PC-9 (cell line): ENCODE data around the gene ODAD4. TPM values are rescaled to one million over a fixed set of nuclear protein-coding genes. Genes with fewer than 3 reads are reported as not detected.

Experiments used
- BruUV-seq: library from RNA; stranded (reverse); fragments of 400-500 nt; replicated peaks from 2 replicates; lab custom pipeline; 2021; lab: Mats Ljungman, UMichigan
- CTCF ChIA-PET: fragments of 300-600 bp; sonication (Branson Sonifier 250); formaldehyde crosslinking; loops from one replicate; lab custom pipeline; 2022; ENCODE audit warnings: antibody characterized with exemption; lab: Charles Lee
- POLR2A ChIA-PET: fragments of 300-600 bp; sonication (Branson Sonifier 250); formaldehyde crosslinking; loops from one replicate; lab custom pipeline; 2022; ENCODE audit warnings: antibody characterized with exemption; ENCODE audit not compliant: unreplicated experiment; lab: Charles Lee
- DNase-seq, 2 experiments: peaks; one replicate each; pipeline versions ENCODE4 v3.0.0 to v3.0.0-alpha.2; 2015 to 2022; ENCODE audit warnings: mixed read lengths in 1 of 2
- H2AFZ ChIP-seq: fragments of 200-600 bp; sonication (generic); 2 replicates; pipeline ENCODE4 v1.8.1; 2017; ENCODE audit warnings: antibody characterized with exemption
- H3F3A ChIP-seq: fragments of 200-600 bp; sonication (generic); 2 replicates; pipeline ENCODE4 v1.8.1; 2017; ENCODE audit warnings: antibody characterized with exemption, mild to moderate bottlenecking, low read depth; ENCODE audit not compliant: insufficient read depth
- H3K27ac ChIP-seq: fragments of 200-600 bp; sonication (generic); 2 replicates; pipeline ENCODE4 v1.6.1; 2016; ENCODE audit warnings: mixed run types
- H3K27me3 ChIP-seq: fragments of 200-600 bp; sonication (generic); 2 replicates; pipeline ENCODE4 v1.6.1; 2016; ENCODE audit warnings: low read depth, mixed run types; ENCODE audit not compliant: insufficient read depth
- H3K36me3 ChIP-seq: fragments of 200-600 bp; sonication (generic); 2 replicates; pipeline ENCODE4 v1.6.1; 2016; ENCODE audit warnings: low read depth, mixed run types
- H3K4me1 ChIP-seq: fragments of 200-600 bp; sonication (generic); replicated peaks from 2 replicates; pipeline ENCODE4 v1.6.1; 2016; ENCODE audit warnings: mixed run types; ENCODE audit not compliant: insufficient read depth
- H3K4me2 ChIP-seq: fragments of 200-600 bp; sonication (generic); 2 replicates; pipeline ENCODE4 v1.6.1; 2017; ENCODE audit warnings: mixed run types
- H3K4me3 ChIP-seq: fragments of 200-600 bp; sonication (generic); 2 replicates; pipeline ENCODE4 v1.6.1; 2016; ENCODE audit warnings: mixed run types
- H3K79me2 ChIP-seq: fragments of 200-600 bp; sonication (generic); 2 replicates; pipeline ENCODE4 v1.6.1; 2017; ENCODE audit warnings: low read depth, mixed run types
- H3K9me2 ChIP-seq: fragments of 200-600 bp; sonication (generic); 2 replicates; pipeline ENCODE4 v1.8.1; 2017; ENCODE audit warnings: mild to moderate bottlenecking; ENCODE audit not compliant: insufficient read depth
- H3K9me3 ChIP-seq: fragments of 200-600 bp; sonication (generic); 2 replicates; pipeline ENCODE4 v1.8.1; 2016; ENCODE audit warnings: low read depth; ENCODE audit not compliant: insufficient read depth
- H4K20me1 ChIP-seq: fragments of 200-600 bp; sonication (generic); 2 replicates; pipeline ENCODE4 v1.8.1; 2017; ENCODE audit not compliant: insufficient read depth
- EZH2 ChIP-seq: fragments of 200-600 bp; sonication (generic); IDR thresholded peaks from 2 replicates; pipeline ENCODE4 v1.8.0; 2017; ENCODE audit warnings: antibody characterized with exemption, low read depth
- intact Hi-C: fragments of 100-400 bp; cut with micrococcal nuclease; formaldehyde crosslinking; loops from one replicate; pipeline ENCODE4 v1.10.0; 2022; ENCODE audit not compliant: unreplicated experiment
- total RNA-seq: library from RNA; stranded (reverse); gene quantifications from 2 replicates; pipeline ENCODE4 v1.2.3, GENCODE V29; 2021
- TF ChIP-seq, protein P1 (sequence below): fragments of 200-600 bp; sonication (generic); conservative IDR thresholded peaks from 2 replicates; pipeline ENCODE4 v1.6.1; 2017; ENCODE audit warnings: mixed run types, antibody characterized with exemption, mild to moderate bottlenecking, moderate library complexity

ODAD4 gene
- total RNA-seq, 1 experiment from 2014 or later = 4.0 TPM

DNA sequence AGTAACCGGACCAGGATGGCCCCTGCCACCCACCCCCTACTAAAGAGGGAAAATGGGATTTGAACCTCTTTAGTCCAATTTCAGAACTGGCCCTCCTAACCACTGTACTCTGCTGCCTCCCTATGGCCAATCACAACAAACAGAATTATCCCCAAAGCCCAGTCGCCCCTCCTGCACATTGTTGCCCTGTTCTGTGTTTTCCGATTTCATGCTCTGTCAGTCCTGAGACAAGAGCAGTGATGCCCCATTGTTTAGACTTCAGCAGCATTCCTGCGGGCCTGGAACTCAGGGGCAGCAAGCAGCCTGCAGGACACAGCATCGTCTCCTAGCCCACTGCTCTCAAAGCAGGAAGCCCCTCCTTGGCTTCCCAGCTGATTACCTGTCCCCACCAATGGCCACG lies 44.7 kb upstream of the ODAD4 start:
- Histone ChIP-seq H2AFZ (no peak overlapping the region), H3K9me2 (no peaks in the 10 kb centered on the region), H3F3A (peaks cover 39% of the 10 kb centered on the region; the same call in 1 of the 2 replicates), H3K4me2 (no peak overlapping the region), H3K27ac (no peak overlapping the region), H4K20me1 (no peaks in the 10 kb centered on the region), H3K36me3 (peaks cover 12% of the 10 kb centered on the region; the same call in 1 of the 2 replicates), H3K4me1 (no peaks in the 10 kb centered on the region), H3K27me3 (no peaks in the 10 kb centered on the region), H3K79me2 (no peaks in the 10 kb centered on the region), H3K9me3 (no peaks in the 10 kb centered on the region), H3K4me3 (no peak overlapping the region)
- TF ChIP-seq, protein P1, sequence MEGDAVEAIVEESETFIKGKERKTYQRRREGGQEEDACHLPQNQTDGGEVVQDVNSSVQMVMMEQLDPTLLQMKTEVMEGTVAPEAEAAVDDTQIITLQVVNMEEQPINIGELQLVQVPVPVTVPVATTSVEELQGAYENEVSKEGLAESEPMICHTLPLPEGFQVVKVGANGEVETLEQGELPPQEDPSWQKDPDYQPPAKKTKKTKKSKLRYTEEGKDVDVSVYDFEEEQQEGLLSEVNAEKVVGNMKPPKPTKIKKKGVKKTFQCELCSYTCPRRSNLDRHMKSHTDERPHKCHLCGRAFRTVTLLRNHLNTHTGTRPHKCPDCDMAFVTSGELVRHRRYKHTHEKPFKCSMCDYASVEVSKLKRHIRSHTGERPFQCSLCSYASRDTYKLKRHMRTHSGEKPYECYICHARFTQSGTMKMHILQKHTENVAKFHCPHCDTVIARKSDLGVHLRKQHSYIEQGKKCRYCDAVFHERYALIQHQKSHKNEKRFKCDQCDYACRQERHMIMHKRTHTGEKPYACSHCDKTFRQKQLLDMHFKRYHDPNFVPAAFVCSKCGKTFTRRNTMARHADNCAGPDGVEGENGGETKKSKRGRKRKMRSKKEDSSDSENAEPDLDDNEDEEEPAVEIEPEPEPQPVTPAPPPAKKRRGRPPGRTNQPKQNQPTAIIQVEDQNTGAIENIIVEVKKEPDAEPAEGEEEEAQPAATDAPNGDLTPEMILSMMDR = peak; percentile 56; the same call in 1 of the 2 replicates
- TF ChIP-seq EZH2 = no peak
- DNase-seq = no peak
- ChIA-PET CTCF (interaction anchor here (0.6 kb wide), 1 partner anchor 46 kb away, joined by 3 read pairs; no protein-coding TSS in a partner anchor), POLR2A (no interaction called here)
- intact Hi-C loops = loop anchor here (5.0 kb wide), 1 partner anchor 148 kb away; no protein-coding TSS in a partner anchor
- BruUV-seq = no TSS peak

DNA sequence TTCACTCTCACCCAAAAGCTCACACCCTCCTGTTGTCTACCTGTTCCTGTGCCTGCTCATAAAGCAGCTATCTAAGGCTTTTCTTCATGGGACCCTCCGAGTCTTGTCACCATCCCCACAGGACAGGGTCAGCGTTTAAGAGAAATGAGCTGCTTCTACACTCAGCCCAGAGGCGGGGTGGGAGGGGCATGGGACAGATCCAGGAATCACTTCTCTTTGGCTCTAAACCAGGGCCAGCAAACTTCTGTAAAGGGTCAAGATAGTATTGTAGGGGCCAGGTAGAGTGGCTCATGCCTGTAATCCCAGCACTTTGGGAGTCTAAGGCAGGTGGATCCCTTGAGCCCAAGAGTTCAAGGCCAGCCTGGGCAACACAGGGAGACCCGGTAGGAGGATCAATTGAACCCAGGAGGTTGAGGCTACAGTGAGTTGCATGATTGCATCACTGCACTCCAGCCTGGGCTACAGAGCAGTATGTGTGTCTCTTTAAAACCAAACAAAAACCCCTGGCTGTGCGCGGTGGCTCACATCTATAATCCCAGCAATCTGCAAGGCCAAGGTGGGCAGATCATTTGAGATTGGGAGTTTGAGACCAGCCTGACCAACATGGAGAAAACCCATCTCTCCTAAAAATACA lies 42.0 kb upstream of the ODAD4 start:
- H3K27ac ChIP-seq = no peak overlapping the region
- no peak for DNase-seq
- H2AFZ ChIP-seq = no peak overlapping the region
- no peaks in the 10 kb centered on the region for H3K79me2 ChIP-seq
- no peaks in the 10 kb centered on the region for H3K4me1 ChIP-seq
- POLR2A ChIA-PET = no interaction called here
- TF ChIP-seq, protein P1 = no peak
- no peak for TF ChIP-seq EZH2
- no TSS peak for BruUV-seq
- no peaks in the 10 kb centered on the region for H3K9me3 ChIP-seq
- intact Hi-C loops = loop anchor here (5.0 kb wide), 1 partner anchor 151 kb away; no protein-coding TSS in a partner anchor
- no peaks in the 10 kb centered on the region for H3K9me2 ChIP-seq
- H3K27me3 ChIP-seq = no peaks in the 10 kb centered on the region
- no peak overlapping the region for H3K4me2 ChIP-seq
- CTCF ChIA-PET = interaction anchor here (0.5 kb wide), 1 partner anchor 137 kb away, joined by 5 read pairs; no protein-coding TSS in a partner anchor
- H4K20me1 ChIP-seq = 0 out of 2 replicates have a peak, but pooled peaks cover 2% of the 10 kb centered on the region
- peaks cover 53% of the 10 kb centered on the region; the same call in 1 of the 2 replicates for H3F3A ChIP-seq
- no peak overlapping the region for H3K4me3 ChIP-seq
- peaks cover 22% of the 10 kb centered on the region; the same call in 1 of the 2 replicates for H3K36me3 ChIP-seq

- intact Hi-C loops = no loop called here
- H3K79me2 ChIP-seq = no peaks in the 10 kb centered on the region
- H3K4me1 ChIP-seq = no peaks in the 10 kb centered on the region
- no peaks in the 10 kb centered on the region for H3K9me2 ChIP-seq
- no peak for DNase-seq
- peaks cover 45% of the 10 kb centered on the region; the same call in 1 of the 2 replicates for H3F3A ChIP-seq
- ChIA-PET POLR2A (no interaction called here), CTCF (no interaction called here)
- H4K20me1 ChIP-seq = peaks cover 7% of the 10 kb centered on the region; the same call in 1 of the 2 replicates
- H3K27me3 ChIP-seq = no peaks in the 10 kb centered on the region
- no peak overlapping the region for H3K27ac ChIP-seq
- H3K36me3 ChIP-seq = peaks cover 17% of the 10 kb centered on the region; the same call in 1 of the 2 replicates
- H3K4me3 ChIP-seq = no peak overlapping the region
- TF ChIP-seq, protein P1 = no peak
- no peak for TF ChIP-seq EZH2
- H3K9me3 ChIP-seq = no peaks in the 10 kb centered on the region
- no peak overlapping the region for H3K4me2 ChIP-seq
- H2AFZ ChIP-seq = no peak overlapping the region
- no TSS peak for BruUV-seq
These were observed 39.0 kb upstream of the ODAD4 start for GRCh38 chr17:41891135-41892020.
